Heart right ventricle (tissue), 16 donors: ENCODE measurements around the gene PUS7L. TPM values are rescaled to one million over a fixed set of nuclear protein-coding genes. Genes with fewer than 3 reads are reported as not detected.
"Not testable (repeated sequence)": the region's sequence is repeated elsewhere in the genome, so short reads cannot be mapped to it uniquely, and the experiment has no call there.

ENCODE experiments used
- ATAC-seq, 8 donors: fragments of 200-7000 bp; cut with Tn5 transposase; one replicate each; pipeline ENCODE4 v1.9.1; 2020; ENCODE audit warnings: mild to moderate bottlenecking in 8 of 8, moderate library complexity in 8 of 8, moderate number of reproducible peaks in 1 of 8
- DNase-seq, 2 donors: peaks; one replicate each; pipeline ENCODE4 v3.0.0-alpha.2; 2020
- H3K27ac ChIP-seq, 10 donors: fragments of 200-600 bp; sonication (generic) in 2 of 10; one replicate each; pipeline versions ENCODE4 v1.5.0 to v1.8.0; 2020 to 2022; ENCODE audit warnings: mild to moderate bottlenecking in 3 of 10
- H3K27me3 ChIP-seq, 7 donors: fragments of 200-600 bp; one replicate each; pipeline ENCODE4 v1.8.0; 2021 to 2022; ENCODE audit warnings: mild to moderate bottlenecking in 2 of 7
- H3K36me3 ChIP-seq, 9 donors: fragments of 200-600 bp; sonication (generic) in 1 of 9; one replicate each; pipeline versions ENCODE4 v1.5.0 to v1.8.0; 2020 to 2022; ENCODE audit warnings: mild to moderate bottlenecking in 2 of 9
- H3K4me1 ChIP-seq, 9 donors: fragments of 200-600 bp; sonication (generic) in 1 of 9; one replicate each; pipeline versions ENCODE4 v1.5.0 to v1.8.0; 2020 to 2022; ENCODE audit warnings: mild to moderate bottlenecking in 4 of 9
- H3K4me3 ChIP-seq, 10 donors: fragments of 200-600 bp; sonication (generic) in 2 of 10; one replicate each; pipeline versions ENCODE4 v1.5.0 to v1.8.0; 2020 to 2022; ENCODE audit warnings: mild to moderate bottlenecking in 7 of 10, moderate library complexity in 2 of 10
- H3K9me3 ChIP-seq, 11 donors: fragments of 200-600 bp in 10 of 11; sonication (generic) in 2 of 11; one replicate each; pipeline versions ENCODE4 v1.5.0 to v1.8.0; 2013 to 2022; ENCODE audit warnings: mild to moderate bottlenecking in 2 of 11, control low read depth in 1 of 11, moderate library complexity in 1 of 11
- CTCF ChIP-seq, 9 donors: fragments of 200-600 bp; sonication (generic) in 2 of 9; IDR thresholded peaks; one replicate each; pipeline versions ENCODE4 v1.5.0 to v1.8.0; 2021 to 2022; ENCODE audit warnings: antibody characterized with exemption in 9 of 9, mild to moderate bottlenecking in 5 of 9, moderate library complexity in 1 of 9
- WGBS, 2 donors: extraction: QIAGEN DNeasy Blood & Tissue Kit; methylation state at CpG; one replicate each; pipeline ENCODE4 v1.1.7; 2013; ENCODE audit warnings: inconsistent platforms in 1 of 2; 5-methylcytosine and 5-hydroxymethylcytosine counted together
- intact Hi-C, 10 donors: fragments of 100-400 bp; cut with DNase I; formaldehyde crosslinking; loops; one replicate each; pipeline versions ENCODE4 v1.11.1 to v1.14.2; 2022
- polyA plus RNA-seq, 2 donors: library from polyadenylated mRNA; stranded (reverse); fragments of 200-250 nt; gene quantifications; one replicate each; pipeline ENCODE4 v1.2.3, GENCODE V29; 2013
- total RNA-seq, 10 donors: library from RNA; stranded (reverse); fragmentation: NEBNext Ultra II Directional in 3 of 10; extraction: Animal tissue kit (Norgen Biotek cat#: 25700) in 3 of 10; gene quantifications; one replicate each; pipeline versions ENCODE4 v1.2.1 to v1.2.4, GENCODE V29; 2021 to 2023
- donor health status: Arrhythmogenic right ventricular cardiomyopathy.
- donor health status: ischemic (EF 13 %, LVEDD 7.1; RV severe dilation, severe dysfunction).
- donor health status: healthy with polysubstance abuse.
- donor health status: DM: no; HTN: yes; CAD: no.
- donor health status: DM: no; HTN: no; CAD: no.
- donor health status: ischemic (EF 25% LVEDD 6.9; RV normal size, moderate dysfunction).
- donor health status: ischemic (EF 25% LVEDD 5.7; RV mildly dilated, moderate dysfunction).
- donor health status: healthy.
- donor health status: DM: yes; HTN: yes; CAD: no.
- donor health status: Ischemic cardiomyopathy.
- donor health status: ischemic (EF 35%, LVEDD 5.7; RV mildly dilated, moderate dysfunction).
- donor health status: nonischemic (EF 11% LVEDD 7.7; RV severe dilation, severe dysfunction).
- donor health status: DM: yes; HTN: yes; CAD: no.
- donor health status: PGD.
- donor health status: ischemic (EF 29% LVEDD 5.4; RV normal size, mild dysfunction).
- donor health status: nonischemic (EF 23%, LVEDD 6.1; RV moderate dilation, normal function).

PUS7L gene
- total and polyA plus RNA-seq, 12 donors, result 1.2 to 7.8 (median 5.1) TPM

GRCh38 chr12:43692064-43692463 lies 66.5 kb downstream of the PUS7L start:
- H3K27me3 ChIP-seq, result peaks cover 0 to 3% (median 0%) of the 10 kb centered on the region in 7 donors

GRCh38 chr12:43685491-43685890 lies 73.1 kb downstream of the PUS7L start:
- DNase-seq, intact Hi-C loops, H3K9me3 ChIP-seq, H3K27me3 ChIP-seq, H3K36me3 ChIP-seq, ATAC-seq, H3K4me3 ChIP-seq, H3K27ac ChIP-seq, H3K4me1 ChIP-seq: not testable (repeated sequence)
- WGBS, 2 donors, result 95 to 97% methylated on average over 11 to 30 of the region's 30 CpGs

More at GRCh38 chr12:43692064-43692463, 66.5 kb downstream of the PUS7L start:
- whole genome bisulfite sequencing, 2 donors, result 26 to 44% methylated on average over 1 of the region's 1 CpG
- H3K4me1 ChIP-seq, result no peaks in the 10 kb centered on the region
- TF ChIP-seq CTCF (IDR thresholded peaks at IDR 0.05), result no peak
- no peak for DNase-seq
- H3K9me3 ChIP-seq, result peaks cover 0 to 3% (median 0%) of the 10 kb centered on the region in 11 donors
- ATAC-seq, result no peak
- intact Hi-C loops, result no loop called here
- no peak overlapping the region for H3K4me3 ChIP-seq
- H3K36me3 ChIP-seq, result no peaks in the 10 kb centered on the region
- H3K27ac ChIP-seq, result no peak overlapping the region

GRCh38 chr12:43676183-43676813 lies 82.3 kb downstream of the PUS7L start:
- no peak for DNase-seq
- TF ChIP-seq CTCF (IDR thresholded peaks at IDR 0.05), result peak in 6 of 9 donors; percentile 6 to 45 (median 17)
- no peak overlapping the region for H3K4me3 ChIP-seq

GRCh38 chr12:43675048-43675904 lies 83.3 kb downstream of the PUS7L start:
- intact Hi-C loops, result no loop called here
- H3K27ac ChIP-seq, result no peak overlapping the region
- no peaks in the 10 kb centered on the region for H3K4me1 ChIP-seq
- ATAC-seq (no peak), DNase-seq (no peak)
- TF ChIP-seq CTCF (IDR thresholded peaks at IDR 0.05), result no peak
- no peak overlapping the region for H3K4me3 ChIP-seq
- no peaks in the 10 kb centered on the region for H3K36me3 ChIP-seq
- H3K27me3 ChIP-seq, result peaks cover 0 to 3% (median 0%) of the 10 kb centered on the region in 7 donors
- 70 to 73% methylated on average over 6 of the region's 6 CpGs for whole genome bisulfite sequencing, 2 donors
- peaks cover 0 to 10% (median 0%) of the 10 kb centered on the region in 11 donors for H3K9me3 ChIP-seq

More at GRCh38 chr12:43676183-43676813, 82.3 kb downstream of the PUS7L start:
- no peaks in the 10 kb centered on the region for H3K4me1 ChIP-seq
- no peak overlapping the region for H3K27ac ChIP-seq
- peaks cover 0 to 10% (median 0%) of the 10 kb centered on the region in 11 donors for H3K9me3 ChIP-seq
- 53 to 61% methylated on average over 5 of the region's 5 CpGs for WGBS, 2 donors
- intact Hi-C loops, result no loop called here
- H3K27me3 ChIP-seq, result peaks cover 0 to 3% (median 0%) of the 10 kb centered on the region in 7 donors
- no peaks in the 10 kb centered on the region for H3K36me3 ChIP-seq
- no peak for ATAC-seq
